Astrocyte (in vitro differentiated cells and primary cell): Measurements from ENCODE around the gene GSKIP. TPM values are rescaled to one million over a fixed set of nuclear protein-coding genes. Genes with fewer than 3 reads are reported as not detected.

Source experiments
- DNase-seq: peaks from one replicate; pipeline ENCODE4 v3.0.0-alpha.2; 2010; ENCODE audit warnings: low read depth
- FAIRE-seq: peaks from 2 replicates; lab custom pipeline; 2011; peaks lifted over from hg19 to GRCh38; lab: Jason Lieb, UNC
- H2AFZ ChIP-seq: 2 replicates; pipeline ENCODE4 v1.6.0; 2012; ENCODE audit warnings: low read depth, low read length, inconsistent platforms
- H3K27ac ChIP-seq: 2 replicates; pipeline ENCODE4 v1.5.1; 2011; ENCODE audit warnings: low read depth, low read length, inconsistent platforms
- H3K27me3 ChIP-seq: 2 replicates; pipeline ENCODE4 v1.6.0; 2011; ENCODE audit warnings: low read length, inconsistent platforms; ENCODE audit not compliant: insufficient read depth
- H3K36me3 ChIP-seq: 2 replicates; pipeline ENCODE4 v1.5.1; 2011; ENCODE audit warnings: low read length, inconsistent platforms; ENCODE audit not compliant: insufficient read depth
- H3K4me1 ChIP-seq: 2 replicates; pipeline ENCODE4 v1.5.1; 2011; ENCODE audit warnings: low read length, inconsistent platforms; ENCODE audit not compliant: insufficient read depth
- H3K4me2 ChIP-seq: 2 replicates; pipeline ENCODE4 v1.6.0; 2012; ENCODE audit warnings: low read length, inconsistent platforms
- H3K4me3 ChIP-seq: 2 replicates; pipeline ENCODE4 v1.5.1; 2011; ENCODE audit warnings: low read depth, mild to moderate bottlenecking, low read length, inconsistent platforms; ENCODE audit not compliant: insufficient read depth
- H3K79me2 ChIP-seq: 2 replicates; pipeline ENCODE4 v1.6.0; 2012; ENCODE audit warnings: mild to moderate bottlenecking, low read length, inconsistent platforms; ENCODE audit not compliant: insufficient read depth
- H3K9ac ChIP-seq: 2 replicates; pipeline ENCODE4 v1.6.0; 2012; ENCODE audit warnings: mild to moderate bottlenecking, low read length, inconsistent platforms
- H3K9me3 ChIP-seq: 2 replicates; pipeline ENCODE4 v1.5.1; 2012; ENCODE audit warnings: low read depth, mild to moderate bottlenecking, low read length, inconsistent platforms; ENCODE audit not compliant: insufficient read depth
- H4K20me1 ChIP-seq: 2 replicates; pipeline ENCODE4 v1.6.0; 2012; ENCODE audit warnings: low read length, inconsistent platforms; ENCODE audit not compliant: insufficient read depth
- H3K27ac Mint-ChIP-seq: one replicate; pipeline ENCODE4 v1.8.0; 2021; ENCODE audit warnings: mild to moderate bottlenecking, mixed read lengths; ENCODE audit not compliant: unreplicated experiment
- H3K27me3 Mint-ChIP-seq: one replicate; pipeline ENCODE4 v1.8.0; 2021; ENCODE audit warnings: low read depth, mixed read lengths; ENCODE audit not compliant: unreplicated experiment
- H3K36me3 Mint-ChIP-seq: one replicate; pipeline ENCODE4 v1.8.0; 2021; ENCODE audit warnings: low read depth, mixed read lengths; ENCODE audit not compliant: unreplicated experiment
- H3K4me1 Mint-ChIP-seq: one replicate; pipeline ENCODE4 v1.8.0; 2021; ENCODE audit warnings: low read depth, mixed read lengths; ENCODE audit not compliant: unreplicated experiment
- H3K4me3 Mint-ChIP-seq: one replicate; pipeline ENCODE4 v1.8.0; 2021; ENCODE audit warnings: mild to moderate bottlenecking, moderate library complexity, mixed read lengths; ENCODE audit not compliant: unreplicated experiment
- H3K9me3 Mint-ChIP-seq: one replicate; pipeline ENCODE4 v1.8.0; 2021; ENCODE audit warnings: mild to moderate bottlenecking, mixed read lengths; ENCODE audit not compliant: unreplicated experiment
- EZH2 ChIP-seq: IDR thresholded peaks from 2 replicates; pipeline ENCODE4 v1.6.1; 2012; ENCODE audit warnings: mild to moderate bottlenecking, low read length, inconsistent platforms; ENCODE audit not compliant: insufficient read depth
- total RNA-seq: library from RNA; stranded (reverse); gene quantifications from 2 replicates; pipeline ENCODE4 v1.2.1, GENCODE V29; 2021
- TF ChIP-seq, protein P1 (sequence below): IDR thresholded peaks from 2 replicates; pipeline ENCODE4 v1.5.1; 2011; ENCODE audit warnings: low read depth, mild to moderate bottlenecking, inconsistent platforms, low read length, moderate library complexity; ENCODE audit not compliant: insufficient read depth

GSKIP gene
- total RNA-seq, 1 donor from 2014 or later = 22.7 TPM

DNA sequence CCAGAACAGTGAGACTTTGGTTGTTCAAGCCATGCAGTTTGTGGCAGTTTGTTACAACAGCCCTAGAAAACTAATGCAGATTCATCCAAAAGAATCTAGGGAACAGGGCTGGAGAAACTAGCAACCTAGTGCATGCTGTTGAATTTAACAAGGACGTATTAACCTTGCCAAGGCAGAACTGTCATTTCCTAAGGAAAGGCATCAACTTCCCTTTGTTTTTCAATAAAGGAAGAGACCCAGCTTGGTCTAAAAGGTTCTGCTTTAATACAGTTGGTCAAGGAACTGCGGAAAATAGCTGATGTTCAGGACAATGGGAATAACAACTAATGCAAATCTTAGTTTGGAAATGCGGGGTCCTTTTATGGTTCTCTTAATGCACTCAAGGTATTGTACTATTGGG lies 40.1 kb downstream of the GSKIP start:
- DNase-seq = no peak
- no peak for TF ChIP-seq EZH2
- TF ChIP-seq, protein P1, sequence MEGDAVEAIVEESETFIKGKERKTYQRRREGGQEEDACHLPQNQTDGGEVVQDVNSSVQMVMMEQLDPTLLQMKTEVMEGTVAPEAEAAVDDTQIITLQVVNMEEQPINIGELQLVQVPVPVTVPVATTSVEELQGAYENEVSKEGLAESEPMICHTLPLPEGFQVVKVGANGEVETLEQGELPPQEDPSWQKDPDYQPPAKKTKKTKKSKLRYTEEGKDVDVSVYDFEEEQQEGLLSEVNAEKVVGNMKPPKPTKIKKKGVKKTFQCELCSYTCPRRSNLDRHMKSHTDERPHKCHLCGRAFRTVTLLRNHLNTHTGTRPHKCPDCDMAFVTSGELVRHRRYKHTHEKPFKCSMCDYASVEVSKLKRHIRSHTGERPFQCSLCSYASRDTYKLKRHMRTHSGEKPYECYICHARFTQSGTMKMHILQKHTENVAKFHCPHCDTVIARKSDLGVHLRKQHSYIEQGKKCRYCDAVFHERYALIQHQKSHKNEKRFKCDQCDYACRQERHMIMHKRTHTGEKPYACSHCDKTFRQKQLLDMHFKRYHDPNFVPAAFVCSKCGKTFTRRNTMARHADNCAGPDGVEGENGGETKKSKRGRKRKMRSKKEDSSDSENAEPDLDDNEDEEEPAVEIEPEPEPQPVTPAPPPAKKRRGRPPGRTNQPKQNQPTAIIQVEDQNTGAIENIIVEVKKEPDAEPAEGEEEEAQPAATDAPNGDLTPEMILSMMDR = no peak
- H3K4me3 ChIP-seq = no peak overlapping the region
- no peak overlapping the region for H3K27ac ChIP-seq
- no peaks in the 10 kb centered on the region for H4K20me1 ChIP-seq
- no peaks in the 10 kb centered on the region for H3K27me3 ChIP-seq
- H3K27me3 Mint-ChIP-seq = peaks cover 12% of the 10 kb centered on the region
- FAIRE-seq = no peak
- no peak overlapping the region for H3K9ac ChIP-seq
- no peaks in the 10 kb centered on the region for H3K36me3 ChIP-seq
- no peak overlapping the region for H3K27ac Mint-ChIP-seq
- no peaks in the 10 kb centered on the region for H3K4me1 ChIP-seq
- H3K4me1 Mint-ChIP-seq = no peaks in the 10 kb centered on the region
- H2AFZ ChIP-seq = no peak overlapping the region
- no peaks in the 10 kb centered on the region for H3K36me3 Mint-ChIP-seq
- H3K9me3 Mint-ChIP-seq = peaks cover 1% of the 10 kb centered on the region
- no peaks in the 10 kb centered on the region for H3K79me2 ChIP-seq
- H3K9me3 ChIP-seq = no peaks in the 10 kb centered on the region
- H3K4me3 Mint-ChIP-seq = no peak overlapping the region
- no peak overlapping the region for H3K4me2 ChIP-seq

DNA sequence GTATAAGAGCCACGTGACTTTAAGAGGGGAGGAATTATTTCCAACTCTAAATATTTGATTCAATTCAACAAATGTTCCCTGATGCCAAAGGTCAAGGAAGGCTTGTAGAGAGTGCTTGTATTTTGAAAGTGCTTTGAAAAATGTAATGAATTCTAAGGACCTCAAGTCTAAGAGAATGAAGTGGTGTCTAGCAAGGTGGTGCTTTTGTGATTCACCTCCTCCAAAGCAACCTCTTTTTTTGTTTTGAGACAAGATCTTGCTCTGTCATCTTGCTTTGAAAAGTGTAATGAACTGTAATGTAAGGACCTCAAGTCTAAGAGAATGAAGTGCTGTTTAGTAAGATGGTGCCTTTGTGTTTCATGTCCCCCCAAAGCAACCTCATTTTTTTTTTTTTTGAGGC lies 42.4 kb downstream of the GSKIP start:
- Mint-ChIP-seq H3K9me3 (peaks cover 3% of the 10 kb centered on the region), H3K4me1 (peaks cover 2% of the 10 kb centered on the region), H3K27me3 (peaks cover 6% of the 10 kb centered on the region), H3K4me3 (no peak overlapping the region), H3K27ac (peak overlapping the region; percentile 30), H3K36me3 (no peaks in the 10 kb centered on the region)
- DNase-seq (no peak), FAIRE-seq (no peak)
- TF ChIP-seq, protein P1 = no peak
- TF ChIP-seq EZH2 = no peak
- H3K4me3 ChIP-seq = no peak overlapping the region
- no peaks in the 10 kb centered on the region for H3K79me2 ChIP-seq
- peaks cover 2% of the 10 kb centered on the region for H3K4me1 ChIP-seq
- no peaks in the 10 kb centered on the region for H3K36me3 ChIP-seq
- no peaks in the 10 kb centered on the region for H3K9me3 ChIP-seq
- H3K27ac ChIP-seq = no peak overlapping the region
- H4K20me1 ChIP-seq = no peaks in the 10 kb centered on the region
- H3K9ac ChIP-seq = no peak overlapping the region
- H3K4me2 ChIP-seq = no peak overlapping the region
- no peaks in the 10 kb centered on the region for H3K27me3 ChIP-seq
- H2AFZ ChIP-seq = no peak overlapping the region

DNA sequence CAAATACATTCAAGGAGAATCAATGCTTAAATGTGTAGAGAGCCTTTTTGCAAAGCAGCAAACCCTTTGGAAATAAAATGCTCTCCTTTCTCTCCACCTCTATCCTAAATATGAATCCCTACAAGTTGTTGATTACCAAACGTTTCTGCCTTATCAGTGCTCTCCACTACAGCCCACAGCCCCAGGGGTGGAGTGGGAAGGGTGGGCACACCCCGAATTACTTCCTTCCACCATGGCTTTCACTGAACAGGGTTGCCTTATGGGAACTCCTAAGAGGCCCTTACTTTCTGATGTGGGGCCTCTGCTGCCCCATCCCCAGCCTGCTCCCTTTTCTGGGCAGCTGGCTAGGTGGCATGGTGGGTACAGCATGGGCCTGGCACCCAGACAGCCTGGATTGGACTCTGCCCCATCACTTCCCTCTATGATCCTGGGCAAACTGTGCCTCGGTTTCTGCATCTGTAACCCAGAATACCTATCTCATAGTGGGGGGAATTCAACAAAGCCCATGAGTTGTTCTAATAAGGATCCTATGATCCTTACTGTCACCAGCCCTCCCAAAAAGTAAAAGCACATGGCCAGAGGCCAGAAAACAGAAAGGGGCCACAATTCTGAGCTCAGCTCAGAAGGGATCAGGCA lies 44.7 kb downstream of the GSKIP start:
- H3K36me3 Mint-ChIP-seq = no peaks in the 10 kb centered on the region
- no peak overlapping the region for H3K4me3 Mint-ChIP-seq
- Histone ChIP-seq H3K4me2 (no peak overlapping the region), H3K27me3 (no peaks in the 10 kb centered on the region), H3K4me1 (peaks cover 2% of the 10 kb centered on the region), H3K4me3 (no peak overlapping the region), H3K79me2 (no peaks in the 10 kb centered on the region), H4K20me1 (no peaks in the 10 kb centered on the region), H3K9me3 (no peaks in the 10 kb centered on the region), H3K36me3 (no peaks in the 10 kb centered on the region), H3K27ac (no peak overlapping the region), H3K9ac (no peak overlapping the region), H2AFZ (no peak overlapping the region)
- FAIRE-seq = no peak
- H3K27me3 Mint-ChIP-seq = peaks cover 3% of the 10 kb centered on the region
- TF ChIP-seq, protein P1 = no peak
- no peak for TF ChIP-seq EZH2
- H3K4me1 Mint-ChIP-seq = peaks cover 2% of the 10 kb centered on the region
- no peak for DNase-seq
- H3K27ac Mint-ChIP-seq = no peak overlapping the region
- peaks cover 3% of the 10 kb centered on the region for H3K9me3 Mint-ChIP-seq
